A549 (cell line): Measurements from ENCODE around the gene TPM4. TPM values are rescaled to one million over a fixed set of nuclear protein-coding genes. Genes with fewer than 3 reads are reported as not detected.

Source experiments
- ATAC-seq, 2 experiments: fragments of 200-7000 bp in 1 of 2; fragments of >200 bp in 1 of 2; cut with Nextera tagmentation in 1 of 2; cut with Tn5 transposase in 1 of 2; 3 replicates each; pipeline versions ENCODE4 v1.8.0 to v1.9.1; 2018 to 2020; ENCODE audit warnings: mild to moderate bottlenecking in 1 of 2, moderate library complexity in 1 of 2
- CTCF ChIA-PET: fragments of 300-600 bp; sonication (Branson Sonifier 250); formaldehyde crosslinking; extraction: SDS; loops from one replicate; lab custom pipeline; 2021; ENCODE audit warnings: antibody characterized with exemption, inconsistent platforms; lab: Yijun Ruan, JAX
- POLR2A ChIA-PET: fragments of 350-600 bp; formaldehyde crosslinking; extraction: SDS; loops from one replicate; lab custom pipeline; 2021; ENCODE audit warnings: antibody characterized with exemption, inconsistent platforms; lab: Yijun Ruan, JAX
- DNase-seq, 2 experiments: peaks; one replicate each; pipeline versions ENCODE4 v3.0.0 to v3.0.0-alpha.2; 2011 to 2016; ENCODE audit warnings: low read depth in 1 of 2, low spot score in 1 of 2
- FAIRE-seq: peaks from 2 replicates; lab custom pipeline; 2011; peaks lifted over from hg19 to GRCh38; lab: Jason Lieb, UNC
- H3K27ac ChIP-seq, 2 experiments: fragments of >200 bp; sonication (Bioruptor Twin); formaldehyde crosslinking; 3 replicates each; pipeline ENCODE4 v1.5.1; 2016 to 2017
- H3K4me1 ChIP-seq: fragments of >200 bp; sonication (Bioruptor Twin); formaldehyde crosslinking; 3 replicates; pipeline ENCODE4 v1.6.1; 2016
- H3K4me2 ChIP-seq: fragments of >200 bp; sonication (Bioruptor Twin); formaldehyde crosslinking; 3 replicates; pipeline ENCODE4 v1.6.1; 2016
- H3K4me3 ChIP-seq: fragments of >200 bp; sonication (Bioruptor Twin); formaldehyde crosslinking; 3 replicates; pipeline ENCODE4 v1.5.1; 2016
- H3K9me3 ChIP-seq: fragments of >200 bp; sonication (Bioruptor Twin); formaldehyde crosslinking; 3 replicates; pipeline ENCODE4 v1.6.1; 2016
- BHLHE40 ChIP-seq: IDR thresholded peaks from 2 replicates; pipeline ENCODE4 v1.6.1; 2012; ENCODE audit warnings: low read depth, low read length, inconsistent platforms
- CEBPB ChIP-seq, 2 experiments: fragments of >200 bp in 1 of 2; sonication (Bioruptor Twin) in 1 of 2; formaldehyde crosslinking in 1 of 2; IDR thresholded peaks; 2 replicates each; pipeline ENCODE4 v1.6.1; 2012 to 2016
- CHD2 ChIP-seq: fragments of 150-350 bp; IDR thresholded peaks from 2 replicates; pipeline ENCODE4 v1.6.1; 2014; ENCODE audit warnings: low read length; ENCODE audit not compliant: partially characterized antibody
- EP300 ChIP-seq, 2 experiments: fragments of >200 bp; sonication (Bioruptor Twin); formaldehyde crosslinking; IDR thresholded peaks; 2 replicates in 1 of 2; 3 replicates in 1 of 2; pipeline ENCODE4 v1.6.1; 2016 to 2017
- GATA3 ChIP-seq: IDR thresholded peaks from 2 replicates; pipeline ENCODE4 v1.6.1; 2012; ENCODE audit warnings: borderline replicate concordance
- HOXB13 ChIP-seq: fragments of 250-450 bp; sonication (Bioruptor Pico); IDR thresholded peaks from 2 replicates; pipeline ENCODE4 v1.5.0; 2020; ENCODE audit warnings: low read depth, mild to moderate bottlenecking, moderate library complexity
- JUN ChIP-seq, 2 experiments: fragments of >200 bp; sonication (Bioruptor Twin); formaldehyde crosslinking; IDR thresholded peaks; 2 replicates in 1 of 2; 3 replicates in 1 of 2; pipeline ENCODE4 v1.6.1; 2016 to 2017
- MAZ ChIP-seq: fragments of 150-350 bp; IDR thresholded peaks from 2 replicates; pipeline ENCODE4 v1.6.1; 2014; ENCODE audit warnings: antibody characterized with exemption, low read depth, low read length, borderline replicate concordance
- MYC ChIP-seq: IDR thresholded peaks from 2 replicates; pipeline ENCODE4 v1.6.1; 2012; ENCODE audit warnings: mild to moderate bottlenecking, inconsistent platforms, low read length, improper control_type of control experiment, borderline replicate concordance
- NR3C1 ChIP-seq: fragments of >200 bp; sonication (Bioruptor Twin); formaldehyde crosslinking; IDR thresholded peaks from 3 replicates; pipeline ENCODE4 v1.6.1; 2017
- PHF8 ChIP-seq: fragments of 200-600 bp; sonication (generic); IDR thresholded peaks from 2 replicates; pipeline ENCODE4 v1.6.1; 2016; ENCODE audit warnings: low read depth, mild to moderate bottlenecking, antibody characterized with exemption, moderate library complexity, borderline replicate concordance
- RARB ChIP-seq: fragments of 250-450 bp; sonication (Bioruptor Pico); IDR thresholded peaks from 2 replicates; pipeline ENCODE4 v1.8.0; 2021; ENCODE audit warnings: mild to moderate bottlenecking, moderate library complexity
- RNF2 ChIP-seq: fragments of 200-600 bp; sonication (generic); IDR thresholded peaks from 2 replicates; pipeline ENCODE4 v1.6.1; 2016; ENCODE audit warnings: low read depth, mild to moderate bottlenecking, antibody characterized with exemption, moderate library complexity, borderline replicate concordance
- SREBF2 ChIP-seq: fragments of 450-650 bp; IDR thresholded peaks from 2 replicates; pipeline ENCODE4 v1.6.1; 2014; ENCODE audit warnings: mild to moderate bottlenecking, moderate library complexity
- TP53 ChIP-seq: fragments of 250-450 bp; sonication (Bioruptor Pico); IDR thresholded peaks from 2 replicates; pipeline ENCODE4 v1.5.0; 2021; ENCODE audit warnings: mild to moderate bottlenecking, moderate library complexity
- ZC3H11A ChIP-seq: fragments of 450-650 bp; IDR thresholded peaks from 2 replicates; pipeline ENCODE4 v1.6.1; 2014; ENCODE audit warnings: antibody characterized with exemption, mild to moderate bottlenecking
- WGBS: methylation state at CpG from one replicate; pipeline ENCODE4 v1.1.6; 2017; ENCODE audit errors: missing lambda C conversion rate; 5-methylcytosine and 5-hydroxymethylcytosine counted together
- polyA plus RNA-seq, 4 experiments: library from polyadenylated mRNA; depleted of rRNA in 3 of 4; stranded (reverse); fragments of >200 nt; fragmentation: RNase III in 1 of 4; extraction: RNeasy Plus Mini Kit Qiagen cat#74134 plus additional on column Dnase treatment in 1 of 4; gene quantifications; 2 replicates in 3 of 4; 3 replicates in 1 of 4; pipeline ENCODE4 v1.2.3, GENCODE V29; 2011 to 2017
- TF ChIP-seq, protein P1 (sequence below): fragments of 250-450 bp; sonication (Bioruptor Pico); IDR thresholded peaks from 2 replicates; pipeline ENCODE4 v1.5.0; 2021; ENCODE audit warnings: mild to moderate bottlenecking, moderate library complexity, borderline replicate concordance
- TF ChIP-seq, protein P2 (sequence below): fragments of 200-600 bp; sonication (generic); IDR thresholded peaks from 2 replicates; pipeline ENCODE4 v1.6.1; 2016; ENCODE audit warnings: antibody characterized with exemption, mild to moderate bottlenecking, moderate library complexity
- TF ChIP-seq, protein P3 (sequence below): fragments of 150-350 bp; IDR thresholded peaks from 2 replicates; pipeline ENCODE4 v1.6.1; 2014; ENCODE audit warnings: low read depth, mild to moderate bottlenecking, low read length

TPM4 gene
- polyA plus RNA-seq, 2 of the 4 experiments (the other 2 are of a cell fraction): 777 to 860 TPM

DNA sequence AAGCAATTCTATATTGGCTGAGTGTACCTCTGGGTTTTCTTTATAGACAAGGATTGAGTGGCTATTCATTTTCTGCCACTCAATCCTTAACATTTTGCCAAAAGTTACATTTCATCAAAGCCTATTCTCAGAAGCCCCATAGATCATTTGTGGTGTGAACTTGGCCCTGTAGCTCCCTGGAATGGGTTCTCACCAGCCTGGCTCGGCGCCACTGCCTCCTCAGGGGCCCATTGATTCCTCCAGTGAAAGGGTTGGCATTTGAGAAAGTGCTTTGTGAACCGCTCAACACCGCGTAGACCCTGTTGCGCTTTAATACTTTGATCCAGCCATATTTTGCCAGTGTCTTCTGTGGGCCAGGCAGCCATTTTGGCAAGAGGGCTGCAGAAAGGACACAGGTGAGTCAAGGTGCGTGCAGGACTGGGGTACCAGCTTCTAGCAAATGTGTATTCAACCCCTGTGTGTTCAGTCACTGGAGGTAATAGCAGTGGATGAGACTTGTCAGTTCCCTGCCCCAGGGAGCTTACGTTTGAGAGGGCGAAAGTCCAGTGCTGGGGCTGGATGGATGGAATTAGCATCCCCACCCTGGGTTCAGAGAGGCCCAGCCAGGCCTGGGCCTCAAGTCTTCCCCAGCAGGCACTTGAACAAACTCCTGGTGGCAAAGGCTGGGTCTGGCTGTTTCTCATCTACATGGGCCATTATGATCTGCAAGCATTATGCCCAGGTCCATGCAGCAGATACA lies 39.2 kb downstream of the TPM4 start:
- no peak overlapping the region for H3K27ac ChIP-seq
- TF ChIP-seq, protein P1, sequence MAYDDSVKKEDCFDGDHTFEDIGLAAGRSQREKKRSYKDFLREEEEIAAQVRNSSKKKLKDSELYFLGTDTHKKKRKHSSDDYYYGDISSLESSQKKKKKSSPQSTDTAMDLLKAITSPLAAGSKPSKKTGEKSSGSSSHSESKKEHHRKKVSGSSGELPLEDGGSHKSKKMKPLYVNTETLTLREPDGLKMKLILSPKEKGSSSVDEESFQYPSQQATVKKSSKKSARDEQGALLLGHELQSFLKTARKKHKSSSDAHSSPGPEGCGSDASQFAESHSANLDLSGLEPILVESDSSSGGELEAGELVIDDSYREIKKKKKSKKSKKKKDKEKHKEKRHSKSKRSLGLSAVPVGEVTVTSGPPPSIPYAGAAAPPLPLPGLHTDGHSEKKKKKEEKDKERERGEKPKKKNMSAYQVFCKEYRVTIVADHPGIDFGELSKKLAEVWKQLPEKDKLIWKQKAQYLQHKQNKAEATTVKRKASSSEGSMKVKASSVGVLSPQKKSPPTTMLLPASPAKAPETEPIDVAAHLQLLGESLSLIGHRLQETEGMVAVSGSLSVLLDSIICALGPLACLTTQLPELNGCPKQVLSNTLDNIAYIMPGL (CRISPR knock-in tag): no peak
- no peak for TF ChIP-seq NR3C1
- TF ChIP-seq MYC: no peak
- no peak for TF ChIP-seq GATA3
- no peak for TF ChIP-seq PHF8
- no peak overlapping the region for H3K4me3 ChIP-seq
- no peak overlapping the region for H3K4me2 ChIP-seq
- POLR2A ChIA-PET: no interaction called here
- 97% methylated on average over 9 of the region's 9 CpGs for WGBS
- no peaks in the 10 kb centered on the region for H3K9me3 ChIP-seq
- DNase-seq (no peak), FAIRE-seq (no peak), ATAC-seq (no peak)
- CTCF ChIA-PET: interaction anchor here (0.6 to 0.7 kb wide), 3 partner anchors 19 to 74 kb away, joined by 4 to 6 read pairs (median 4); no protein-coding TSS in a partner anchor
- H3K4me1 ChIP-seq: peaks cover 13% of the 10 kb centered on the region; the same call in 1 of the 3 replicates

DNA sequence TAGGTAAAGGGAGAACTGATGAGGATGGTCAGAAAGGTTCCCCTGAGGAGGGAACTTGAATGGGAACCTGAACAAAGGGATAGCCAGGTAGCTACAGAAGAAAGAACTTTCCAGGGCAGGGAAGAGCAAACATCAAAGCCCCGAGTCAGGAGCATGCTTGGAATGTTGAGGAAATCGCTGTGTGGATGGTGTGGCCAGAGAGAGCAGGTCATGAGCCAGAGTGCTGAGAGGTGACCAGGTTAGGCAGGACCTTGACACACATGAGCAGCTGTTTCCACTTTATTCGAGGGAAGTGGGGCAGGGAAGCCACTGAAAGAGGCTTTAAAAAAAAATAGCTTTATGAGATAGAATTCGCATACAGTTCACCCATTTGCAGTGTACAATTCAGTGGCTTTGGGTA lies 39.8 kb downstream of the TPM4 start:
- Histone ChIP-seq H3K4me2 (no peak overlapping the region), H3K4me1 (peaks cover 8% of the 10 kb centered on the region; the same call in 1 of the 3 replicates), H3K27ac (no peak overlapping the region), H3K4me3 (no peak overlapping the region), H3K9me3 (no peaks in the 10 kb centered on the region)
- CTCF ChIA-PET: interaction anchor here (0.7 kb wide), 2 partner anchors 74 to 91 kb away, joined by 4 read pairs; no protein-coding TSS in a partner anchor
- TF ChIP-seq HOXB13 (no peak), BHLHE40 (no peak), CHD2 (no peak), CEBPB (IDR thresholded peaks at IDR 0.05) (no peak), MAZ (no peak), JUN (IDR thresholded peaks at IDR 0.05) (no peak), RARB (CRISPR knock-in tag) (no peak), TP53 (no peak), RNF2 (no peak), SREBF2 (no peak), PHF8 (no peak), EP300 (IDR thresholded peaks at IDR 0.05) (no peak), ZC3H11A (no peak)
- TF ChIP-seq, protein P2, sequence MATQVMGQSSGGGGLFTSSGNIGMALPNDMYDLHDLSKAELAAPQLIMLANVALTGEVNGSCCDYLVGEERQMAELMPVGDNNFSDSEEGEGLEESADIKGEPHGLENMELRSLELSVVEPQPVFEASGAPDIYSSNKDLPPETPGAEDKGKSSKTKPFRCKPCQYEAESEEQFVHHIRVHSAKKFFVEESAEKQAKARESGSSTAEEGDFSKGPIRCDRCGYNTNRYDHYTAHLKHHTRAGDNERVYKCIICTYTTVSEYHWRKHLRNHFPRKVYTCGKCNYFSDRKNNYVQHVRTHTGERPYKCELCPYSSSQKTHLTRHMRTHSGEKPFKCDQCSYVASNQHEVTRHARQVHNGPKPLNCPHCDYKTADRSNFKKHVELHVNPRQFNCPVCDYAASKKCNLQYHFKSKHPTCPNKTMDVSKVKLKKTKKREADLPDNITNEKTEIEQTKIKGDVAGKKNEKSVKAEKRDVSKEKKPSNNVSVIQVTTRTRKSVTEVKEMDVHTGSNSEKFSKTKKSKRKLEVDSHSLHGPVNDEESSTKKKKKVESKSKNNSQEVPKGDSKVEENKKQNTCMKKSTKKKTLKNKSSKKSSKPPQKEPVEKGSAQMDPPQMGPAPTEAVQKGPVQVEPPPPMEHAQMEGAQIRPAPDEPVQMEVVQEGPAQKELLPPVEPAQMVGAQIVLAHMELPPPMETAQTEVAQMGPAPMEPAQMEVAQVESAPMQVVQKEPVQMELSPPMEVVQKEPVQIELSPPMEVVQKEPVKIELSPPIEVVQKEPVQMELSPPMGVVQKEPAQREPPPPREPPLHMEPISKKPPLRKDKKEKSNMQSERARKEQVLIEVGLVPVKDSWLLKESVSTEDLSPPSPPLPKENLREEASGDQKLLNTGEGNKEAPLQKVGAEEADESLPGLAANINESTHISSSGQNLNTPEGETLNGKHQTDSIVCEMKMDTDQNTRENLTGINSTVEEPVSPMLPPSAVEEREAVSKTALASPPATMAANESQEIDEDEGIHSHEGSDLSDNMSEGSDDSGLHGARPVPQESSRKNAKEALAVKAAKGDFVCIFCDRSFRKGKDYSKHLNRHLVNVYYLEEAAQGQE: no peak
- TF ChIP-seq, protein P3, sequence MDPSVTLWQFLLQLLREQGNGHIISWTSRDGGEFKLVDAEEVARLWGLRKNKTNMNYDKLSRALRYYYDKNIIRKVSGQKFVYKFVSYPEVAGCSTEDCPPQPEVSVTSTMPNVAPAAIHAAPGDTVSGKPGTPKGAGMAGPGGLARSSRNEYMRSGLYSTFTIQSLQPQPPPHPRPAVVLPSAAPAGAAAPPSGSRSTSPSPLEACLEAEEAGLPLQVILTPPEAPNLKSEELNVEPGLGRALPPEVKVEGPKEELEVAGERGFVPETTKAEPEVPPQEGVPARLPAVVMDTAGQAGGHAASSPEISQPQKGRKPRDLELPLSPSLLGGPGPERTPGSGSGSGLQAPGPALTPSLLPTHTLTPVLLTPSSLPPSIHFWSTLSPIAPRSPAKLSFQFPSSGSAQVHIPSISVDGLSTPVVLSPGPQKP: no peak
- FAIRE-seq (no peak), ATAC-seq (no peak), DNase-seq (no peak)
- POLR2A ChIA-PET: interaction anchor here (0.7 kb wide), 1 partner anchor 1746 kb away, joined by 3 read pairs; no protein-coding TSS in a partner anchor
- 85% methylated on average over 4 of the region's 4 CpGs for WGBS
